Measurements from ENCODE around the gene TRAK1.

Gene TRAK1

DNA sequence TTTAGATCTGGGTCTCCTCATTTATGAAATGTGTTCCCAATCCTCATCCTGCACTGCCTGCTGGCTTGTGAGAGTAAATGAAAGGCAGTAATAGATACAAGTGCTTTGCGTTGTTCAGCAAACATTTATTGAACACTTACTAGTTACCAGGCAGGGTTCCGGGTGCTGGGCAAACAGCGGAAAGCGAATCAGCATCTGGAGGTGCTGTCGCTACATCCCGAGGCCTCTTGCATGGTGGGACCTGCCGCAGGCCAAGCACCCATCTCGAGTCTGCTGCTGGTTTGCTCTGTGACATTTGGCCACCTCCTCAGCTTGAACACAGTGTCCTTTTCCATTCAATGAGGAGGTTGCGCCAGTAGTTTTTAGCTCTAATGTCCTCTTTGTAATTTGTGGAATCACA, 24.8 kb downstream of the TRAK1 start:
- no peak overlapping the region for H3K4me3 ChIP-seq (ENCODE audit: control insufficient read depth, low read depth, low read length)
- DNase-seq (ENCODE audit: low read depth) = no peak
- TF ChIP-seq CTCF (IDR thresholded peaks at IDR 0.05; ENCODE audit: control insufficient read depth, insufficient read depth, low read depth, low read length, missing control alignments) = no peak

DNA sequence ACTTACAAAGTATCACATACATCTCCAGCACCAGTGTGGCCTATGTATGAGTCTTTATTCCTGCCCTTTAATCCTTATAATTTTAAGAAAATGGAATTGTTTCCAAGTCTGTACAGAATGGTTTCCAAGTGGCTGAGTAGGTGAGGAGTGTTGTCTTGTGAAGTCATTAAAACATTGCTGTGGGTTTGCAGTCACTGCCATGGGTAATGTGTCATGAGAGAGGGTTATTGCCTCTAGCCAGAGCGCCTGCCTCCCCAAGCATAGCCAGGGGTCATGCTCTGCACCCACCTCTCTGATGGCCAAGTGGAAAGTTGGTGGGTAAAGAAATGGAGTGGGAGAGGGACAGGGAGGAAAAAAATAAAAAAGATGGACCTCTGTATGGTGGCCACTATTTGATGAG, 25.3 kb downstream of the TRAK1 start:
- no peak for TF ChIP-seq CTCF (IDR thresholded peaks at IDR 0.05; ENCODE audit: control insufficient read depth, insufficient read depth, low read depth, low read length, missing control alignments)
- H3K4me3 ChIP-seq (ENCODE audit: control insufficient read depth, low read depth, low read length) = no peak overlapping the region
- DNase-seq (ENCODE audit: low read depth) = no peak

DNA sequence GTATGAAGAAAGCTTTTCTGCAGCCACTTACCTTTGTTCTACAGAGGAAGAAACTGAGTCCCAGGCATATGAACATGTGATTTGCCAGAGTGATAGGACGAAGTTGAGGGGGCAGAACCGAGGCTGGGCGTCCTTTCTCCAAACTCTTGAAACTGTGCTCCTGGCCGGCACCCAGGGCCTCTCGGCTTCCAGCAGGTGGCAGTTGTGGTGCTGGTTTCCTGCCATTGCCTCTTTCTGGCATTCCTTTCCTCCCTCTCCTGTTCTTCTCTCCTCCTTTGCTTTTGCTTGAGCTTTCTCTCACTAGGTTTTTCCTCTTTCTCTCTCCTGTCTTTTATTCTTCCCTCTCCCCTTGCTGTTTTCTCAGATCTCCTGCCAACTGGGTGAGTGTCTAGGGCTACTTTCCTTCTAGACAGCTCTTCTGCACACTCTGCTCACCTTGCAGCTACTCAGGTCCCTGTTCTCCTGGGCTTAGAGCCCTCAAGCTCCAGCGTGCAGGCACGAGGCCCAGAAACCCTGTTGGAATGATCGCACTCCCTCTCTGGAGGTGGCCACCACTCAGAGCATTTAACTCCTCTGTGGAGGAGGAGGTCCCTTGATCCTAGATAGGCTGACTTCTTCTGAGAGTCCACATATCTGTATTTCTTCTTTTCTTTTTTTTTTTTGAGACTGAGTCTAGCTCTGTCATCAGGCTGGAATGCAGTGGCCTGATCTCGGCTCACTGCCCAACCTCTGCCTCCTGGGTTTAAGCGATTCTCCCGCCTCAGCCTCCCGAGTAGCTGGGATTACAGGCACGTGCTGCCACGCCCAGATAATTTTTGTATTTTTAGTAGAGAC, 26.2 kb downstream of the TRAK1 start:
- no peak for DNase-seq (ENCODE audit: low read depth)
- peak; percentile 62 for TF ChIP-seq CTCF (IDR thresholded peaks at IDR 0.05; ENCODE audit: control insufficient read depth, insufficient read depth, low read depth, low read length, missing control alignments)

GRCh38 chr3:42118762-42119361, 27.7 kb downstream of the TRAK1 start:
- no peak for DNase-seq (ENCODE audit: low read depth)
- peak; percentile 24 for TF ChIP-seq CTCF (IDR thresholded peaks at IDR 0.05; ENCODE audit: control insufficient read depth, insufficient read depth, low read depth, low read length, missing control alignments)
- H3K4me3 ChIP-seq (ENCODE audit: control insufficient read depth, low read depth, low read length) = no peak overlapping the region

More for the DNA sequence above, 26.2 kb downstream of the TRAK1 start:
- H3K4me3 ChIP-seq (ENCODE audit: control insufficient read depth, low read depth, low read length) = no peak overlapping the region

- no peak for TF ChIP-seq CTCF (IDR thresholded peaks at IDR 0.05; ENCODE audit: control insufficient read depth, insufficient read depth, low read depth, low read length, missing control alignments)
- DNase-seq (ENCODE audit: low read depth) = no peak
- no peak overlapping the region for H3K4me3 ChIP-seq (ENCODE audit: control insufficient read depth, low read depth, low read length)
Measured at GRCh38 chr3:42119561-42120355, 28.6 kb downstream of the TRAK1 start.

DNA sequence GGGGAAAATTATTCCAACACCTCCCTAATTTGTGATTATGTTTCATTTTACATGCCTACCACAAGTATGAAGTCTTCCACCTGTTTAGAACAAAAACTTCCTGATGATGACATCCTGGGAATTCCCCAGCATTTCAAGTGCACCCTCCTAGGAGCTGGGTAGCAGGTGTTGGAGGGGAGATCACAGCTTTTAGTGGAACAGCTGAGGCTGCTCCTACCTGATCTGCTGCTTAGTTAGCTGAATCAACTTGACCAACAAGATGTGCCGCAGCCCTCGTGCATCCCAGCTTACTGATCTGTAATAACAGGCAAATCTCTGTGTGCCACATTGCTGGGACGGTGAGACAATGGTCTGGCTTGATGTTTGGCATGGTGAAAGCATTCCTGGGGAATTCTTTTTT, 29.7 kb downstream of the TRAK1 start:
- DNase-seq (ENCODE audit: low read depth) = no peak
- TF ChIP-seq CTCF (IDR thresholded peaks at IDR 0.05; ENCODE audit: control insufficient read depth, insufficient read depth, low read depth, low read length, missing control alignments) = no peak
- no peak overlapping the region for H3K4me3 ChIP-seq (ENCODE audit: control insufficient read depth, low read depth, low read length)
